ENCODE measurements around the gene RGS12. TPM values are rescaled to one million over a fixed set of nuclear protein-coding genes. Genes with fewer than 3 reads are reported as not detected.

Gene RGS12
- total RNA-seq, 1 experiment from 2014 or later, result 53.9 TPM

DNA sequence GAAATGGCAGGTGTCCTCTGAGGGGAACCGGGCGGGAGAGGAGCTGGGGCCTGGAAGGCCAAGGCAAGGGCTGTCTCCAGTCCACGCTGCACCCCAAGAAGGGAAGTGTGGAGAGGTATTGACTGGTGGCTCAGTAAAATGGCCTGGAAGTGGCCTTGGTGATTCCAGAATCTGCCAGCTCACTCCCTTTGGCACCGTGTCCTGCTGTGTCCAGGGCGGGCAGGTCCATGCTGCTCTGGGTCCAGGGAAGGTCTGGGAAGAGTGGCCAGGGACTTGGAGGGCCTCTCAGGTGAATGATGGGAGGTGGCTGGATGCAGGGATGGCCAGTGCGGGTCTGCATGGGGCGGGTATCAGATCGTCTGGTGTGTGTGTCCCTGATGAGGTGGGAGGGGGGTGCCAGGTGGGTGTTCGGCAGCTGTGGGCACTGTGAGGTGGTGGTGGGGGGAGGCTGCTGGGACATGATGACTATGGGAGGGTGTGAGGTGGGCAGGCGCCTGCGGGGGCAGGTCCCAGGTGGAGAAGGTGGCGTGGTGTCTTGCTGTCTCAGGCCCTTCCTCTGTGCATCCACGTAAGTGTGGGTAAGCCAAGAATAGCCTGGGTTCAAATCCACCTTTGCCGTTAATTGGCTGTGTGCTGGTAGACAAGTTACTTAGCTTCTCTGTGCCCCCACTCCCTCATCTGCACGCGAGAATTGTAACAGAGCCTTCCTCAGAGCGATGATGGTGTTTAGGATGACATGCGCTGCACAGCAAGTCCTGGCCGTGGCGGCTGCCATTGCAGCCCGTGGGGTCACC is 17.7 kb downstream of the RGS12 start:
- Histone ChIP-seq H3K4me3 (ENCODE audit: low read depth, low read length, poor library complexity, severe bottlenecking) (no peak overlapping the region), H3K4me1 (ENCODE audit: insufficient read depth, low read length, poor library complexity, severe bottlenecking) (peaks cover 3% of the 10 kb centered on the region), H3K9me3 (ENCODE audit: low read depth, low read length, poor library complexity, severe bottlenecking) (no peaks in the 10 kb centered on the region), H3K27ac (ENCODE audit: low read depth, low read length, poor library complexity, severe bottlenecking) (no peak overlapping the region), H3K36me3 (ENCODE audit: insufficient read depth, low read length, poor library complexity, severe bottlenecking) (no peaks in the 10 kb centered on the region), H3K27me3 (replicated peaks; ENCODE audit: insufficient read depth, low read depth, low read length, poor library complexity) (no peaks in the 10 kb centered on the region)
- BruUV-seq (replicated peaks), result no TSS peak
- intact Hi-C loops (cut with micrococcal nuclease; ENCODE audit: unreplicated experiment), result no loop called here
- POLR2A ChIA-PET (ENCODE audit: low non-redundant PET), result no interaction called here
- DNase-seq (ENCODE audit: low spot score), result no peak
- CTCF ChIA-PET, result no interaction called here
- no peak for TF ChIP-seq EZH2 (IDR thresholded peaks at IDR 0.05; ENCODE audit: borderline replicate concordance, low read depth, low read length, poor library complexity, severe bottlenecking)
- TF ChIP-seq, protein P1, sequence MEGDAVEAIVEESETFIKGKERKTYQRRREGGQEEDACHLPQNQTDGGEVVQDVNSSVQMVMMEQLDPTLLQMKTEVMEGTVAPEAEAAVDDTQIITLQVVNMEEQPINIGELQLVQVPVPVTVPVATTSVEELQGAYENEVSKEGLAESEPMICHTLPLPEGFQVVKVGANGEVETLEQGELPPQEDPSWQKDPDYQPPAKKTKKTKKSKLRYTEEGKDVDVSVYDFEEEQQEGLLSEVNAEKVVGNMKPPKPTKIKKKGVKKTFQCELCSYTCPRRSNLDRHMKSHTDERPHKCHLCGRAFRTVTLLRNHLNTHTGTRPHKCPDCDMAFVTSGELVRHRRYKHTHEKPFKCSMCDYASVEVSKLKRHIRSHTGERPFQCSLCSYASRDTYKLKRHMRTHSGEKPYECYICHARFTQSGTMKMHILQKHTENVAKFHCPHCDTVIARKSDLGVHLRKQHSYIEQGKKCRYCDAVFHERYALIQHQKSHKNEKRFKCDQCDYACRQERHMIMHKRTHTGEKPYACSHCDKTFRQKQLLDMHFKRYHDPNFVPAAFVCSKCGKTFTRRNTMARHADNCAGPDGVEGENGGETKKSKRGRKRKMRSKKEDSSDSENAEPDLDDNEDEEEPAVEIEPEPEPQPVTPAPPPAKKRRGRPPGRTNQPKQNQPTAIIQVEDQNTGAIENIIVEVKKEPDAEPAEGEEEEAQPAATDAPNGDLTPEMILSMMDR (conservative IDR thresholded peaks at IDR 0.05; ENCODE audit: low read depth, low read length), result no peak

DNA sequence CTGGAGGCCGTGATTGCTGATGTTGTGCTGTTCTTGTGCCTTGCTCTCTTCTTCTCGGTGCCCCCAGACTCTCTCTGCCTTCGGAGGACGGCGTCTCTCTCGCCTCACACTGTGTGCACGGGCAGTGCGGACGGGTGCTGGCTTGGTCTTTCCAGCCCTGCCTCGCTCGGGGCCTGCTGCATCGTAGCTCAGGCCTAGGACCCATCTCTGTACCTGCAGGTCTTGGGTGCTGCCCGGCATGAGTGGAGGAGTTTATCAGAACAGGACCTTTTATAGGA is 18.2 kb downstream of the RGS12 start:
- no peaks in the 10 kb centered on the region for H3K36me3 ChIP-seq (ENCODE audit: insufficient read depth, low read length, poor library complexity, severe bottlenecking)
- no peaks in the 10 kb centered on the region for H3K9me3 ChIP-seq (ENCODE audit: low read depth, low read length, poor library complexity, severe bottlenecking)
- no peak for DNase-seq (ENCODE audit: low spot score)
- no TSS peak for BruUV-seq (replicated peaks)
- H3K4me3 ChIP-seq (ENCODE audit: low read depth, low read length, poor library complexity, severe bottlenecking), result no peak overlapping the region
- no peak for TF ChIP-seq EZH2 (IDR thresholded peaks at IDR 0.05; ENCODE audit: borderline replicate concordance, low read depth, low read length, poor library complexity, severe bottlenecking)
- TF ChIP-seq, protein P1 (conservative IDR thresholded peaks at IDR 0.05; ENCODE audit: low read depth, low read length), result no peak
- ChIA-PET POLR2A (ENCODE audit: low non-redundant PET) (no interaction called here), CTCF (no interaction called here)
- H3K27me3 ChIP-seq (replicated peaks; ENCODE audit: insufficient read depth, low read depth, low read length, poor library complexity), result no peaks in the 10 kb centered on the region
- intact Hi-C loops (cut with micrococcal nuclease; ENCODE audit: unreplicated experiment), result no loop called here
- H3K27ac ChIP-seq (ENCODE audit: low read depth, low read length, poor library complexity, severe bottlenecking), result no peak overlapping the region
- H3K4me1 ChIP-seq (ENCODE audit: insufficient read depth, low read length, poor library complexity, severe bottlenecking), result no peaks in the 10 kb centered on the region

DNA sequence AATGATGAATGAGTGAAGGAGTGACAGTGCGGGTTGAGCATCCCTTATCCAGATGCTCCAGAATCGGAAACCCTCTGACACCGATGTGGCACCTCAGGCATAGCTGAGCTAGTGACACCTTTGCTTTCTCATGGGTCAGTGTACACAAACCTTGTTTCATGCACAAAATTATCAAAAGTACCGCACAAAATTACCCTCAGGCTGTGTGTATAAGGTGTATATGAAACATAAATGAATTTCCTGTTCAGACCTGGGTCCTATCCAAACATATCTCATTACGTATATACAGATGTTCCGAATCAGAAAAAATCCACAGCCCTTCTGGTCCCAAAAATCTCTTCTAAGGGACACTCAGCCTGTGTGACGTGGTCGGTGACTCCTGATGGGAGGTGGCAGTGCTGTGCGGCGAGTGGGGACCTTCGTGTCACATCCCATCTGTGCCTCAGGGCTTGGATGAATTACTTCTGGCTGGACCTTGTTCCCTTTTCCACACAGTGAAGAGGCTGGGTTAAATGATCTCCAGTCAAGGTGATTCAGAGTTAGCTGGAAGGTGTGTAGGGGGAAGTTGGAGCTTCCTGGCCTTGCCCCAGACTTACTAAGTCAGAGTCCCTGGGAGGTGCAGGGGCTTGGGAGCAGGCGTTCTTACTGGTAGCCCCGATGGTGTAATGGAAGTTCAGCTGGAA is 18.8 kb downstream of the RGS12 start:
- TF ChIP-seq, protein P1 (conservative IDR thresholded peaks at IDR 0.05; ENCODE audit: low read depth, low read length), result no peak
- no peak for TF ChIP-seq EZH2 (IDR thresholded peaks at IDR 0.05; ENCODE audit: borderline replicate concordance, low read depth, low read length, poor library complexity, severe bottlenecking)
- DNase-seq (ENCODE audit: low spot score), result no peak
- H3K9me3 ChIP-seq (ENCODE audit: low read depth, low read length, poor library complexity, severe bottlenecking), result no peaks in the 10 kb centered on the region
- intact Hi-C loops (cut with micrococcal nuclease; ENCODE audit: unreplicated experiment), result no loop called here
- H3K4me1 ChIP-seq (ENCODE audit: insufficient read depth, low read length, poor library complexity, severe bottlenecking), result no peaks in the 10 kb centered on the region
- peaks cover 2% of the 10 kb centered on the region for H3K36me3 ChIP-seq (ENCODE audit: insufficient read depth, low read length, poor library complexity, severe bottlenecking)
- no TSS peak for BruUV-seq (replicated peaks)
- ChIA-PET POLR2A (ENCODE audit: low non-redundant PET) (no interaction called here), CTCF (no interaction called here)
- H3K4me3 ChIP-seq (ENCODE audit: low read depth, low read length, poor library complexity, severe bottlenecking), result no peak overlapping the region
- no peaks in the 10 kb centered on the region for H3K27me3 ChIP-seq (replicated peaks; ENCODE audit: insufficient read depth, low read depth, low read length, poor library complexity)
- no peak overlapping the region for H3K27ac ChIP-seq (ENCODE audit: low read depth, low read length, poor library complexity, severe bottlenecking)

Data from A673 (cell line).